HuH-7 (cell line): ENCODE measurements around the gene C8G.

Experiments used
- DNase-seq: peaks from one replicate; pipeline ENCODE4 v3.0.0; 2011; ENCODE audit warnings: low spot score

Gene C8G

GRCh38 chr9:136953771-136954269 lies 8.8 kb downstream of the C8G start:
- DNase-seq, result no peak

GRCh38 chr9:136954270-136955083 lies 9.4 kb downstream of the C8G start:
- no peak for DNase-seq

DNA sequence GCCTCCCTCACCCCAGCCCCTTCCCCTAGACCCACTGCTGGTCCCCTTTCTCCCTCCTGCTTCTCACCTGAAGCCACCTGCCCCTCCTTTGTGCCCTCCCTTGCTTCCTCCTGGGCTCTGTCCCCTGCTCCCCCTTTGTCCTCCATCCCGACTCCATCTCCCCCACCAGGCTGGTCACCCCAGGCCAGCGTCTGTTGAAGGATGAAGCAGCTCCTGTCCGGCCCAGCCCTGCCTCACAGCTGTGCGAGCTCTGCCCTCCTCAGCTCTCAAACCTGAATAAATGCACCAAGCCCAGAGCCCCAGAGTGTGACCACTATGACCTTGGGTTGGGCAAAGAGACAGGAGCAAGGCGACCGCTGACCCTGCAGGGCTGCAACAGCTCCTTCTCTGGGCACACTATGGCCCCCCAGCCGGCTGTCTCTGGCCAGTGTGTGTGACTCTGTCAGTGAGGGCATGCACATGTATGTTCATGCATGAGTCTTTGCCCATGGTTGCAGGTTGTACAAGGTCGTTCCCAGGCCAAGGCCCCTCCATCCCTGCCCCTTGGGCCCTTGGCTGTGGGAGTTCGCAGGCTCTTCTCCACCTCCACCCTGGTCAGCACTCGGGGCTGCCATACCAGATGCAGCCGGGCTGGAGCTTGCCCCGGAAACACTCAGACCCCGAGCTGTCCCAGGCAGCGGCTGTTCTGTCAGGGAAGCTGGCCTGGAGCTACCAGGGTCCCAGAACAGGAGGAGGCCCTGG lies 10.3 kb downstream of the C8G start:
- no peak for DNase-seq

GRCh38 chr9:136955943-136956335 lies 10.9 kb downstream of the C8G start:
- DNase-seq, result no peak

GRCh38 chr9:136956604-136957003 lies 11.6 kb downstream of the C8G start:
- no peak for DNase-seq

DNA sequence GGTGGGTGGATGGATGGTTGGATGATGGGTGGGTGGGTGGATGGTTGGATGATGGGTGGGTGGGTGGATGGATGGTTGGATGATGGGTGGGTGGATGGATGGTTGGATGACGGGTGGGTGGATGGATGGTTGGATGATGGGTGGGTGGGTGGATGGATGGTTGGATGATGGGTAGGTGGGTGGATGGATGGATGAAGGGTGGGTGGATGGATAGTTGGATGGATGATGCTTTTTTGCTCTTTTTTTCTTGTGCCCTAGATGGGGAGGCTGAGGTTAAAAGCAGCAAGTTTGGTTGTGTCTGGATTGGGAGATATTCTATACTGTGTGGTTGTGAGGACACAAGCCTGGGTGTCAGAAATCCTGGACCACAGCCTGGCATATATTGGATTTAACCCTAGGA lies 12.4 kb downstream of the C8G start:
- DNase-seq, result no peak

DNA sequence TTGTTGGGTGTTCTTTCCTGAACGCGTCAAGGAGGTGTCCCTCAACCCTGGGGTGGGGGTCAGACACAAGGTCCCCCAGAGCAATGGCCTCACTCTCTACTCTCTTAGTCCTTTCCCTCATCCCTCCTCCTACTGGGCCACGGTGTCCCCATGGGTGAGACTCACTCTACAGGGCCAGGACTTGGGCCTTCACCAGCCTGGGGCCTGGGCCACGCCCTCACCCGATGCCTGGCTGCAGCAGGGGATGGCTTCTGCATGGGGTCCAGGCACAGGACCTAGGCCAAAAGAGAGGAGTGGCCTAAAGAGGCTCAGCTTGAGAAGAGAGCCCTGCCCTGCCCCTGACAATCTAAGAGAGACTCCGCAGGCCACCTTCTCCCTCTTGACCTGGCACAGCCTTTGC lies 12.9 kb downstream of the C8G start:
- DNase-seq, result no peak

- no peak for DNase-seq
These were observed 13.4 kb downstream of the C8G start for GRCh38 chr9:136958473-136958872.

DNA sequence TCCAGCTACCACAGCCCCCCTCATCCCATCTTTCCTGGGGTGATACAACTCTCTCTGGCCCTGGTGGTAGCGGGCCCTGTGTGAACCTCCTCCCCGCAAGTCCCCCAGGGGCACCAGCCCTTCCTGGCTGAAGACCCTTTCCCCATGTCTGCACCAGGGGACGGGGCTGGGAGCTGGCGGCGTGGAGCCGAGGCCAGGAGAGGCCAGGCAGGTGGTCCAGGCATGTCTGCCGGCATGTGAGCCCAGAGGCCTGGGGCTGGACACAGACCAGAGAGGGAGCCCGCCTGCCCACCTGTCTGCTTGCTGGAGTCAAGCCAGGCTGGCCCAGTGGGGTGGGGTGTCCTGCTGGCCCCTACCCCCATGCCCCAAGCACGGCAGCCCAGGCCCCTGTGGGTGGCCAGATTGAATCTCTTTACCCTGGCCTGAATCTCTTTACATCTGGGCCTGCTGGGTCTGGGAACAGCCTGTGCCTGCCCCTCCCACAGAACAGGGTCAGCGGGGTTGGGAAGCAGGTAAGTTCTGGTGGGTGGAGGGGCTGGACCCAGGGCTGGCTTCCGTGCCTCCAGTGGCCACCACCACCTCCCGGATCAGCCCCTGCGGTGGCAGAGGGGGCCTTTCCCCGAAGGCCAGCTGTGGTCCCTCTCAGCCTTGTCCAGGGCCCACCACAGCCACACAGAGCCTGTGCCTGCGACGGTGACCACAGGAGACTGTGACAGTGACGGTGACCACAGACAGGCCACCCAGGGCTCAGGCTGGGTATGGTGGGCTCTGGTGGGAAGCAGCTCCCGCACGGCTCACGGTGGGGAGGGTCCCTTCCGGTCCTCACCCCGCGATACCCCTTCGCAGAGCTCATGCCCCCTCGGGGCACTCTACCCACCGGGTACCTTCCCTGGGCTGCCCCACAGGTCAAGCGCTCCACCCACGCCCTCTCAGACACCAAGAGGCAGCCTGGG lies 14.1 kb downstream of the C8G start:
- no peak for DNase-seq

DNA sequence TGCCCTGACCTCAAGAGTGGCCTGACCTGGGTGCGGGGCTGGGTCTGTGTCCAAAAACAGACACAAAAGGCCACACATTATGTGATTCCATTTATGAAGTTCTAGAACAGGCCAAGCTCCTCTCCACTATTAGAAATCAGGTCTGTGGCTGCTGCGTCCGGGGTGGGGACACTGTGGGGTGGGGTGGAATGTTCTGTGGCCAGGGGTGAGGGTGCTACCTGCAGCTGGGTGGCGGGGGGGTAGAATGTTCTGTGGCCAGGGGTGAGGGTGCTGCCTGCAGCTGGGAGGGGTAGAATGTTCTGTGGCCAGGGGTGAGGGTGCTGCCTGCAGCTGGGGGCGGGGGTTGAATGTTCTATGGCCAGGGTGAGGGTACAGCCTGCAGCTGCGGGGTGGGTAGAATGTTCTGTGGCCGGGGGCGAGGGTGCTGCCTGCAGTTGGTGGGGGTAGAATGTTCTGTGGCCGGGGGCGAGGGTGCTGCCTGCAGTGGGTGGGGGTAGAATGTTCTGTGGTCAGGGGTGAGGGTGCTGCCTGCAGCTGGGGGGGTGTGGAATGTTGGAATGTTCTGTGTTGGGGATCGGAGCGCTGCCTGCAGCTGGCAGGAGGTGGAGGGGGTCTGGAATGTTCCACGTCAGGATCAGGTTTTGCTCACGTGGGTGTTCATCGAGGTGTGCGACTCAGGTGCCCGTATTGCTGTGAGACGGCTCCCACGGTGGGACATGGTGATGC lies 15.3 kb downstream of the C8G start:
- no peak for DNase-seq

GRCh38 chr9:136960938-136961275 lies 15.9 kb downstream of the C8G start:
- no peak for DNase-seq

DNA sequence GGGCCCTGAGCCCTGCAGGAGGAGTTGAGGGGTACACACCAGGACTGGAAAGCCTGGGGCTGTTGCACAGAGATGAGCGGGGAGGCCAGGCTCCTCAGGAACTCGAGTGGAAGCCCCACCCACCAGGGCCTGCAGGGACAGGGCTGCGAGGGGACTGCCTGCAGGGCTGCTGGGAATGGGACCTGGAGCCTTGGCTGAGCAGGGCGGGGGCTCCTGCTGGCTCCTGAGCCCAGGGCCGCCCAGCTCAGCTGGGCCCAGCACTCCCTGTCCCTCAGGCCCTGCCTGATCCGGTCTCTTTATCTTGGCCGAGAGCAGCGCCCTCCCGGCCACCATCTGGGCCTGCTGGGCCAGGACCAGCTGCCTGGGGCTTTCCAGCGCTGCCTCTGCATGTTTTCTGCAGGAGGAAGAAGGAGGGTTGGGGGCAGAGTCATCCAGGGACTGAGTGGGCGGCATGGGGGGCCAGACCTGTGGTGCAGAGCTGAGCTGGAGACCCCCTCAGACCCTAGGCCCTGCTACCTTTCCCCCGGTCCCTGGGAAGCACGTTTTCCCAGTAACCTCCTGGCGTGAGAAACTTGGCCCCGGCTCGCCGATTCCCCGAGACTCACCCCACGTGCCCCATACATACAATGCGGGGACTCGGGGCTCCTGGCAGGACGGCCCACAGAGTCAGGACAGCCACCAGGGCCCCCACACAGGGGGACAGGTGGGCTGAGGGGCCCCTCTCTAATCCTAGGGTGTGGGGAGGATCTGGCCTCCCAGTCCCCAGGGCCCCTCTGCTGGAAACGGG lies 16.4 kb downstream of the C8G start:
- no peak for DNase-seq

GRCh38 chr9:136962163-136962562 lies 17.1 kb downstream of the C8G start:
- DNase-seq, result no peak

GRCh38 chr9:136962701-136963248 lies 17.7 kb downstream of the C8G start:
- DNase-seq, result no peak

GRCh38 chr9:136963341-136963740 lies 18.3 kb downstream of the C8G start:
- DNase-seq, result no peak

- no peak for DNase-seq
These were observed 18.7 kb downstream of the C8G start for GRCh38 chr9:136963751-136964150.

DNA sequence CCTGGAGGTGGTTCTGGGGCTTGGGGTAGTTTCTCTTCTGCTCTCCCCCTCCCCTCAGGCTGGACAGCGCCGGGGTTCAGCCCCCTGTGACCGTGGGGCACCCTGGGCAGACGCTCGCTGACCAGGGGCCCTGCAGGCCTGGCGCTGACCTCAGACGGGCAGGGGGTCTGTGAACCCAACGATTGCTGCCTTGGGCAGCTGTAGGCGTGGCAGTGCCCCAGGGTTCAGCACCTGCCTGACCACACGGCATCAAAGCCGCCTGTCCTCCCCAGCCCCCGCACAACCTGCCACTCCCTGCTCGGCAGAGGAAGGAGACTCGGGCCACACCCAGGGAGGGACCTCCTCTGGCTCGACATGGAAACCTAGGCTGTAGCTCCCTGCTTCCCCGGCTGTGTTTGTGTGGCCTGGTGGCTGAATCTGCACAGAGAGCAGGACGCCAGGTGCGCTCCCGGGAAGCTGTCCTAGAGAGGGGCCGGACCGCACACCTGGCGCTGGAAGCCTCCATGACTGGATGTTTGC lies 19.2 kb downstream of the C8G start:
- no peak for DNase-seq

- DNase-seq, result no peak
These were observed 19.9 kb downstream of the C8G start for GRCh38 chr9:136964833-136965422.

DNA sequence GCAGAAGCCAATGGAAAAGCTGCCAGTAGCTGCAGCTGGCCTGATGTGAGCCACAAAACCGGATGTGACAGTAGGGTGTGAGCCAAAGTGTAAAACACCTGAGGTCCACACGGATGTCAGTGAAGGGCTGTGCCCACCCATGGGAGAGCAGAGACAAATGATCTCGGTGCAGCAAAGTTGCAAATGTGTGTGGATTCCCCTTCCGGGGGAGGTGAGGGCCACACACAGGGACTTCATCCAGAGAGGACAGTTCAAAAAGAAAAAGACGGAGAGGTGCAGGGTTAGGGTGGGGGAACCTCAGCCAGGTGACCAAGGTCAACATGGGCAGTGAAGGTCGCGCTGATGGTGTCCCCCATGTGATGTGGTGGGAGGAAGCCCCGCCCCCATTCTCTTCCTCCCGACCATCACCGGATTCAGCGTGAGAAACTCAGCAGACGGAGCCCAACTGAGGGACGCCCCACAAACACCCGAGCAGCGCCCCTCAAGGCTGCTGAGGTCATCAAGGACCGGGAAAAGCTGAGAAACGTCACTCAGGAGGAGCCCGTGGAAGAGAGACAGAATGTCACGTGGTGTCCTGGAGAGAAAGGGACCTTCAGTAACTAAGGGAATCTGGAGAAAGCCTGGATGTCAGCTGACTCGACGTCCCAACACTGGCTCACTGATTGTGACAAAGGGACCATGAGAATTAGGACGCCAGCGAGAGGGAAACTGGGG lies 20.9 kb downstream of the C8G start:
- DNase-seq, result no peak
